CD4-positive, alpha-beta T cell treated with Interleukin-15 for 4 hours (primary cell): Measurements from ENCODE around the gene THAP4.

ENCODE experiments used
- DNase-seq: peaks from one replicate; pipeline ENCODE4 v3.0.0-alpha.2; 2020; ENCODE audit warnings: low spot score

THAP4 gene

GRCh38 chr2:241547781-241548450 lies 89.0 kb downstream of the THAP4 start:
- DNase-seq = no peak

- DNase-seq = no peak
These were observed 90.0 kb downstream of the THAP4 start for GRCh38 chr2:241546771-241547498.

DNA sequence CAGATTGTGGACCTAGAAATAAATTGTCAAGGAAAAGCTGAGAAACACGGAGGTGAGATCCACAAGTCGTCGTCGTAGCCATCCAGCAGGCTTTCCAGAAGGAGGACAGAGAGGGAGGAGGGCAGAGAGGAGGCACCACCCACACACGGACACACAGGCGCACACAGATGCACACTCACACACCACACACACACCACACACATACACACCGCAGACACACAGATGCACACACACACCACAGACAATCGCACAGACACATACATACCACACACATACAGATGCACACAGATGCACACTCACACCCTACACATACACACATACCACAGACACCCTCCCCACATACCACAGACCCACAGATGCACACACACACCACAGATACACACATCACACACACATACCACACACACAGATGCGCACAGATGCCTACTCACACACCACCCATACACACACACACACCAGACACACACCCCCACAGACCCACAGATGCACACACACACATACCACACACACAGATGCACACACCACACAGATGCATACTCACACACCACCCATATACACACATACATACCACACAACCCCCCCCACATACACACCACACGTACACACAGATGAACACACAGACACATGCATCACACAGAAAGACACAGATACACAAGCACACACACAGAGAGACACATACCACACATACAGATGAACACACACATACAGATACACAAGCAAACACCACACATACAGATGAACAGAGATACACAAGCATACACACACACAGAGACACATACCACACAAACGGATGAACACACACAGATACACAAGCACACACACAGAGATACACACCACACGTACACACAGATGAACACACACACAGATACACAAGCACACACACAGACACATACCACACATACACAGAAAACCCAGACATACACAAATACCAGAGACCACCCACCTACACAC lies 91.2 kb downstream of the THAP4 start:
- DNase-seq = no peak

GRCh38 chr2:241545106-241545505 lies 91.9 kb downstream of the THAP4 start:
- DNase-seq = no peak

- DNase-seq = no peak
These were observed 94.7 kb downstream of the THAP4 start for GRCh38 chr2:241542278-241542605.

DNA sequence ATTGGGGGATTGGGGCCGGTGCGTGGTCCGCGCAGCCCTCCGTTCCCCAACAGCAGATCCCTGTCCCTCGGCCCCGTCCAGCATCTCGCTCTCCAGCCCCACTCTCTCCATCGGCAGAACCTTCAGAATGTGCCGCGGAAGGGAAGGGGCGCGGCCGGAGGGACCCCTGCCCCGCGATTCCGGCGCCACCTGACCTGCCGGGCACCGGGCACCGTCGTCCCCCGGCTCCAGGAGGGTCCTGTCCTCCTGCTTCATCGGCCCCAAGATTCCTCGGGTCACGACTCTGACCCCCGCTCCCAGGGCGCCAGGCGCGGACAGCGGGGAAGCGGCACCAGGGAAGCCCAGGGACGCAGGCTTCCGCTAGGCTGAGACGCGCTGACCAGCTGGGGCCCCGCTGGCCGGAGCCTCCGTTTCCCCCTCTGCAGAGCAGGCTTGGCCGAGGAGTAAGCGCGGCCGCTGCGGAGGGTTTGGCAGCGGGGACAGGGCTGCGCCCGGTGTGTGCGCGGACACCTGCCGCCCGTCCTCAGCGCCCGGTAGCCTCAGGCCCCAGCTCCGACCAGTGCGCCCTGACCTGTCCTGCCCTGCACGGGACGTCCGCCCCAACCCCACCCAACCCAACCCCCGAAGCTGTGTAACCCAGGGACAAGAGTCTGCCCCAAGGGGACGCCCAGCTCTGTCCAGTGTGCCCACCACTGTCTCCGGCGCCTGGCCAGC lies 95.2 kb downstream of the THAP4 start:
- DNase-seq = no peak

DNA sequence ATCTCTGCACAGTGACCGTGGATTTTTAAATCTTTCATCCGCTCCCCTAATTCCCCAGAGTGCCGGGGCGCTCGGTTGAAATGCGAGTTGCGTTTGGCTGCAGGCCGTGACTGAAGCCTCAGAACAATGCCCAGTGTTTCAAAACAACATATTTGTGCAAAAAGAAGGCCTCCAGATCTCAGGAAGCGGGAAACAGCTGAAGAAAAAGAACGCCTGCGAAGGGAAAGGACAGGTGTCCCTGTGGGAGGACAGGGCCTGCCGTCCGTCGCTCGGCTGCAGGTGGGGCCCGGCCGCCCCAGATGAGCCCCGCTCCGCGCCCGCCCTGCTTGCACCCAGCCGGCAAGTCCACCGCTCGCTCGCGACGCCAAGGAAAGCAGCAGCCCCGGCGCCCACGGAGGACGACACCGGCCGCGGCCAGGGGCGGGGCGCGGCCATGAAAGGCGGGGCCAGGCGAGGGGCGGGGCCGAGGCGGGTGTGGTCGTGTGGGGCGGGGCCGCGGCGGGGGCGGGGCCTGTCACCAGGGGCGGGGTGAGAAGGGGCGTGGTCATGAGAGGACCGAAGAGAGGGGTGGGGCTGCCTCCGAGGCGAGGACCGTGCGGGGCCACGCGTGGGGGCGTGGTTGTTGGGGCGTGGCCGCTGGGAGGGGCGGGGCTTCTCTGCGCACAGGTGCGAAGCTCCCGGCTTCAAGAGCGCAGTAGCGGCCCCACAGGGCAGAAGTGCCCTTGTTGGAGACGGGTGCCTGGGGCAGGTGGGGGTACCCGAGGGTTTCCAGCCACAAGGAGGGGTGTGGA lies 96.0 kb downstream of the THAP4 start:
- peak; percentile 19 for DNase-seq

- DNase-seq = no peak
These were observed 96.6 kb downstream of the THAP4 start for GRCh38 chr2:241540401-241540770.

GRCh38 chr2:241539616-241540374 lies 97.2 kb downstream of the THAP4 start:
- DNase-seq = no peak

GRCh38 chr2:241538838-241539615 lies 97.9 kb downstream of the THAP4 start:
- no peak for DNase-seq

GRCh38 chr2:241535871-241536655 lies 100.9 kb downstream of the THAP4 start:
- no peak for DNase-seq

- no peak for DNase-seq
These were observed 102.1 kb downstream of the THAP4 start for GRCh38 chr2:241534701-241535375.
